GM19395 (cell line): Measurements from ENCODE around the gene CD81.

ENCODE experiments used
- ATAC-seq: cut with Tn5 transposase; IDR thresholded peaks from one replicate; pipeline ENCODE4 v1.9.1; 2021; ENCODE audit warnings: mild to moderate bottlenecking, moderate library complexity; ENCODE audit not compliant: unreplicated experiment

The CD81 gene

GRCh38 chr11:2374456-2375201, 2.5 kb upstream of the CD81 start:
- no peak for ATAC-seq

DNA sequence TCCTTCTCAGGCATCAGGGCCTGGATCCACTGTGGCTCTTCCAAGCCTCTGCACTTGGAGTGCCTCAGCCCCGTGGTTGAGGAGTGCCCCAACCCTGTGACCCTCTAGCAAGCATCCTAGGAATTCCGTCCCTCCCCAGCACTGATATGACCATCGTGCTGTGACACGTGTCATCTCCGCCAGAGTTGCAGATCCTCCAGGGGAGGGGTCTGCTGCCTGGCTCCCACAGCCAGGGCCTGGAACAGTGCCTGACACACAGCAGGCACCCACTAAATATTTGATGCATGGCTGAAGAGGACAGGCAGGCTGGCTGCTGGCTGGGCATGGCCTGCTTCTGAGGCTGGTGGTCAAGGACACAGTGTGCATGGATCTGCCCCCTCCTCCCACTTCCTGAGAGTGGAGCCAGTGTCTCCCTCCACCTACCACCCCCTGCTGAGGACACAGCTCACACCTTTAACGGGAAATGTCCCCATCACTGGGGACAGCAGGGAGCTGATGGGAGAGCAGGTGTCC, 1.7 kb upstream of the CD81 start:
- no peak for ATAC-seq

GRCh38 chr11:2375964-2376551, 1.1 kb upstream of the CD81 start:
- no peak for ATAC-seq

GRCh38 chr11:2377511-2378443, 667 bp downstream of the CD81 start:
- ATAC-seq: no peak

DNA sequence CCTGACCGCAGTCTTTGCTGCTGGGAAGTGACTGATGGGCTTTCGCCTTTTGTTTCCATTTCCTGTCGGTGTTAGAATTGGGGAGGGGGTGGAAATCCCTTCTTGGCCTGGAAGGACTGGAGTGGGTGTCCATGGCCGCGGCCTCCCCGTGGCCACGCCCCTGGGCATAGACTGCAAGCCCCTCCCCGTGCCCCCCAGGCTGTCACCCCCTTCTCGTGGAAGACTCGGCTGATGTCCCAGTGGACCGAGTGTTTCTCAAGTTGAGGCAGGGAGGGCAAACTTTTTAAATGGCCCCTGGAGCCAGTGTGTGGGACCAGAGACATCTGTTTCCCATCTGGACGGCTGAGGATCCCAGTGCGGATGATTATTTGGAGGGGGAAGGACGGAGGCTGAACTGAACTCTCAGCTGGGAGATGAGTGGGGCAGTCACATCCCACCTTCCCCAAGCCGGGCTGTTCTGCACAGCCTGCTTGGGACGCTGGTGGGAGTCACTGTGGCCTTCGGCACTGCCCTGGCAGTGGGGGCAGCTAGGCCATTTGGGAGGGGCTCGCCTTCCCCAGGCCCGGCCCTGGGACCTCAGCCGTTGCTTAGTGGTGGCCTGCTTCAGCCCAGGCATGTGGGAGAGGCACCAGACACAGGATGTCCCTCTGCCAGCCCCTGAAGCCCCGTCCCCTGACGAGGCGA, 1.6 kb downstream of the CD81 start:
- no peak for ATAC-seq

- no peak for ATAC-seq
Observed at GRCh38 chr11:2379466-2380174, 2.5 kb downstream of the CD81 start.

- no peak for ATAC-seq
Observed at GRCh38 chr11:2380396-2380795, 3.3 kb downstream of the CD81 start.

DNA sequence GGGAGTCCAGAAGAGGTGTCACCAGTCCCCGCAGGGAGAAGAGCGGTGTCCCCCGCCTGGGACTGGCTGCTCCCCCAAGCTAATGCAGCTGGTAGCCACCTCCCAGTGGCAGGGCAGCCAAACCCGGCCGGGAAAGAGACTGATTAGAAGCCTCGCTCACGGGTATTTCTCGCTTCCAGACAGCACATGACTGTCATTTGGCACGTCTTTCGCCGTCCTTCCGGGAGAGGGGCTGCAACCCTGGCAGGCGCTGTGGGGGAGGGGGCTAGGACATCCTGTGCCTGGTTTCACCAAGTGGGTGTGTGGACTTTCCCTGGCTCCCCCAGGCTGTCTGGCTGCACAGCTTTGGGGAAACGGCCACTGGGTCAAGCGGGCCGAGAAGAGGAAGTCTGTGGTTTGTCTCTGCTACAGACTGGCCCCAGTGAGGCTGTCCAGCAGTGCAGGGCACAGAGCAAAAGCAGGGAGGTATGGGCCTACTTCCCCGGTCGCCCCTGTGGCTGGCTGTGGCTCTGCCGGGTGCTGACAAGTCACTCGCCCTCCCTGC, 3.8 kb downstream of the CD81 start:
- no peak for ATAC-seq

GRCh38 chr11:2381494-2382128, 4.5 kb downstream of the CD81 start:
- ATAC-seq: no peak

- no peak for ATAC-seq
Observed at GRCh38 chr11:2382129-2382517, 5.0 kb downstream of the CD81 start.

DNA sequence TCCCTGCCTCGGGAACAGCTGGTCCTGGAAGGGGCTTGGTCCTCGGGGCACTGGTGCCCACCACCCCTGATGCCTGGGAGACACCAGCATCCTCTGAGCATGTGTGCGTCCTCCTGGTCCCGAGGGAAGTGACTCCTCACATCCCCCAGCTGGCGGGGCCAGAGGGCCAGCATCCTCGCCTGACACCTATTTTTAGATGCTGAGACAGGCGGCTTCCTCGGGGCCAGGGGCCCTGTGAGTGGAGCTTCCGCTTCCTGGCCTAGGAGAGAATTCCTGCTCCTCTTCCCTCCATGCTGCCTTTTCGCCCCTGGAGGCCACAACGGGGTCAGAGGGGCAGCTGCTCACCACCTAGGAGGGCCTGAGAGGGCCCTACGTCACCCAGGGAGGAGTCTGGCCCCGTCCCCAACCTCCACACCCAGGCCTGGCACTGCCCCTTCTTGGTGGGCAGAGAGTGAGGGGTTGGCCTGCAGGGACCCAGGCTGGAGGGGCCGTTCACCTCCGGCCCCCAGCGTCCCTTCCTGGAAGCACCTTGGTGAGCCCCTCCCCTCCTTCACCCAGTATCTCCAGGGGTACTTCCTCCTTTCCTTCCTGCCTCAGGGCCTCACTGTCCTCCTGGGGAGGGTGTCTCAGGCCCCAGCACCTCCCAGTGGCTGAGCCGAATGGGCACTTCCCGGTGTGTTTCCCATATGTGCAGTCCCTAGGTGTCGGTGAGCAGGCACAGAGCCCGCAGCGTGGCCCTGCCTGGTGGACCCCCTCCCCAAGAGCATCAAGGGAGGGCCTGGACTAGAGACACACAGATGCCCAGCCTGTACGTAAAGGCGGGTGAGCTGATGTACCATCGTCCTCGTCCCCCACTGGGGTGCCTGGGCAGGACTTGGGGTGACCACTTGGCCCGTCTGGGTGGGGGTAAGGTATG, 6.1 kb downstream of the CD81 start:
- ATAC-seq: no peak

GRCh38 chr11:2383852-2384804, 7.0 kb downstream of the CD81 start:
- no peak for ATAC-seq

DNA sequence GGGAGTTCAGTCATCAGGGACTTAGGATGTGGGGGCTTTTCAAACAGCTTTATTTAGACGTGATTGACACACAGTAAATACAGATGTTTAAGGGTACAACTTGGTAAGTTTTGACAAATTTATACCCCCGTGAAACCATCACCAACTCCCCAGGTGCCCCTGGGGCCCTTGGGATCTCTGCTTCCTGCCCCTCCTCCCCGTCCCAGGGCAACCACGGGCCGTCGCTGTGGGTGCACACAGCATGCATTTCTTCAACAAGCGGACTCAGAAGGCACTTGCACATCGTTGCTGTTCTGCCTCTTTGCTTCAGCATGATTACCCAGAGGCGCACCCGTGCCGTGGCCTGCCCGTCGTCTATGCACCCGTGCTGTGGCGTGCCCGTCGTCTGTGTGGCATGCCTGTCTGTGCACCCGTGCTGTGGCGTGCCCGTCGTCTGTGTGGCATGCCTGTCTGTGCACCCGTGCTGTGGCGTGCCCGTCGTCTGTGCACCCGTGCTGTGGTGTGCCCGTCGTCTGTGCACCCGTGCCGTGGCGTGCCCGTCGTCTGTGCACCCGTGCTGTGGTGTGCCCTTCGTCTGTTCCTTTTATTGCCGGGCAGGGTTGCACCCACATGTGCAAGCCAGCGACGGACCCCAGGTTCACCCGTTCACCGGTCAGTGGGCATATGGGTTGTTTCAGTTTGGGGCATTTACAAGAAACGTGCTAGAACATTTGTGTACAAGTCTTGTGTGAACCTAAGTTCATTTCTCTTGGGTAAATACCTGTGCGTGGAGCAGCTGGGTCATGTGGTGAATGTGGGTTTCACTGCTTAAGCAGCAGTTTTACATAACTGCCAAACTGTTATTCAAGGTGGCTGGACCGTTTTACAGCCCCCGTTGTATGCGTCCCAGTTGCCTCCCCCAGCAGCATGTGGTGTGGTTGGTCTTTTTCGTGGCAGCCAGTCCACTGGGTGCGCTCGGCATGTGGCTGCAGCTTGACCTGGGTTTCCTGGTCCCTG, 8.3 kb downstream of the CD81 start:
- ATAC-seq: peak; percentile 45

DNA sequence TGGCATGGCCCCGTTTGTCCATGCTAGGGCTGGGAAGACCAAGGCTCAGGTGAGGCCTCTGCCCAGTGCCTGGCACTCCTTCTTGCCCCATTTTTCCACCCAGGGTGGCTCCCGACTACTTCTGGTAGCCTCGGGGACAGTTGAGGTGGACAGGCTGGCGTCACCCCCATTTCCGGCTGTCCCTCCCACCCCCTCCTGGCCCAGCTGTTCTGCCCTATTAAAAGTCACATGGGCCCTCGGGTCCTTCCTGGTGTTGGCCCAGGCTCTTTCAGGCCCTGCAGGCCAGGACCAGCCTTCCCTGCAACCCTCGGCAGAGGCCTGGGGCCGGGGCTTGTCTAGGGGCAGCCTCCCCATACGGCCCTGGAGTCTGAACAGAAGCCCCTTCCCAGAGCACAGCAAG, 9.5 kb downstream of the CD81 start:
- ATAC-seq: no peak

DNA sequence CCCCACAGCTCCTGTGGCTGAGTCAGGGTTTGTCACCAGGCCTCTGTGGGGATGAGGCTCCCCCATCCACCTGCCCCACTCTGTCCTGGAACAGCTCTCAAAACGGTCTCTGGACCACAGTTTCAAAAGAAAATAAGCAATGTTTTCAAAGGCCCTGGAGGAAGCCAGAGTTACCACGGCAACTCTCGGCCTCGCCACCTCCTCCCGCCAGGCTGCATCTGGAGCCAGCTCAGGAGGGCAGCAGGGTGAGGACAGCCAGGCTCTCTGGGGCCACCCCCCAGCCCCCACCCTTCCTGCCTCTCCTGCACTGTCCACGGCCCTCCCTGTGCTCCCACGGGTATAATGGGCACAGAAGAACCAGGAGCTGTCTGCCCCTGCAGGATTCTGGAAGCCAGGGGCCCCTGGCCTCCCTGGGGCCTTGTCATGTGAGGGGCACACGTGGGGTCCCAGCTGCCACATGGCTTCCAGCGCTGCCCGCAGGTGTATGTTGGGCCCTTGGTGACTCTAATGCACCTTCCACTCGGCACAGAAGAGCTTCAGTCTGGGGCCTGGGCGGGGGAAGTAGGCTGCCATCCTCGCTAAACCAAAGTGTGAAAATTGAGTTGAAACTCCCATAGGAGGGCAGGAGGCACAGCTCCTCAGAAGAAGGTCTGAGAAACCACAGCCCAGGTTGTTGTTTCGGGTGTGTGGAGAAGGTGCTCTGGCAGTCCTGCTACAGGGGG, 10.3 kb downstream of the CD81 start:
- no peak for ATAC-seq
